Muscle layer of colon (tissue), 2 donors: ENCODE results near the gene COQ10B.

ENCODE experiments used
- H3K27ac ChIP-seq: one replicate; pipeline ENCODE4 v1.7.0; 2013; ENCODE audit warnings: low read depth, mild to moderate bottlenecking, low read length, moderate library complexity
- H3K27me3 ChIP-seq, 2 donors: one replicate each; pipeline ENCODE4 v1.7.0; 2013; ENCODE audit warnings: low read length in 2 of 2, mild to moderate bottlenecking in 2 of 2; ENCODE audit not compliant: insufficient read depth in 2 of 2, control insufficient read depth in 1 of 2
- H3K36me3 ChIP-seq: one replicate; pipeline ENCODE4 v1.7.0; 2013; ENCODE audit warnings: mild to moderate bottlenecking, low read length; ENCODE audit not compliant: insufficient read depth
- H3K4me1 ChIP-seq: one replicate; pipeline ENCODE4 v1.7.0; 2013; ENCODE audit warnings: mild to moderate bottlenecking, low read length; ENCODE audit not compliant: insufficient read depth
- H3K4me3 ChIP-seq, 2 donors: one replicate each; pipeline ENCODE4 v1.7.0; 2013; ENCODE audit warnings: low read length in 2 of 2, low read depth in 1 of 2, mild to moderate bottlenecking in 1 of 2, moderate library complexity in 1 of 2
- H3K9ac ChIP-seq: one replicate; pipeline ENCODE4 v1.7.0; 2013; ENCODE audit warnings: low read length
- H3K9me3 ChIP-seq: one replicate; pipeline ENCODE4 v1.7.0; 2013; ENCODE audit warnings: mild to moderate bottlenecking, low read length
- donor health status: abdominal sarcoma.
- donor health status: Adenocarcinoma of cecum.

Gene COQ10B

GRCh38 chr2:197453123-197453913 lies at the start of gene COQ10B:
COQ10B (plus strand) TSS chr2:197453552; CDS start chr2:197453561, 9 bp downstream.
- Histone ChIP-seq H3K36me3 (no peaks in the 10 kb centered on the region), H3K9me3 (no peaks in the 10 kb centered on the region), H3K27ac (peak within 1 kb of the TSS; percentile 89), H3K4me3 (peak within 1 kb of the TSS; percentile 52 to 70), H3K27me3 (no peaks in the 10 kb centered on the region), H3K9ac (peak within 1 kb of the TSS; percentile 97), H3K4me1 (peaks cover 12% of the 10 kb centered on the region)

GRCh38 chr2:197405582-197405981 lies 47.8 kb upstream of the COQ10B start:
- Histone ChIP-seq H3K27me3 (no peaks in the 10 kb centered on the region), H3K36me3 (peaks cover 80% of the 10 kb centered on the region), H3K9me3 (no peaks in the 10 kb centered on the region)

GRCh38 chr2:197414039-197414438 lies 39.3 kb upstream of the COQ10B start:
- Histone ChIP-seq H3K4me1 (no peaks in the 10 kb centered on the region), H3K36me3 (peaks cover 73% of the 10 kb centered on the region), H3K4me3 (no peak overlapping the region), H3K9ac (no peak overlapping the region), H3K27me3 (no peaks in the 10 kb centered on the region), H3K9me3 (no peaks in the 10 kb centered on the region), H3K27ac (no peak overlapping the region)

More at GRCh38 chr2:197405582-197405981, 47.8 kb upstream of the COQ10B start:
- Histone ChIP-seq H3K27ac (no peak overlapping the region), H3K9ac (no peak overlapping the region), H3K4me1 (no peaks in the 10 kb centered on the region), H3K4me3 (no peak overlapping the region)

- no peaks in the 10 kb centered on the region for H3K9me3 ChIP-seq
- H3K27ac ChIP-seq = no peak overlapping the region
- no peaks in the 10 kb centered on the region for H3K27me3 ChIP-seq
- no peak overlapping the region for H3K4me3 ChIP-seq
- H3K36me3 ChIP-seq = peaks cover 68% of the 10 kb centered on the region
- no peak overlapping the region for H3K9ac ChIP-seq
- no peaks in the 10 kb centered on the region for H3K4me1 ChIP-seq
These were observed 38.8 kb upstream of the COQ10B start for GRCh38 chr2:197414515-197414914.

GRCh38 chr2:197416268-197416667 lies 37.1 kb upstream of the COQ10B start:
- peaks cover 62% of the 10 kb centered on the region for H3K36me3 ChIP-seq
- no peak overlapping the region for H3K27ac ChIP-seq
- no peak overlapping the region for H3K4me3 ChIP-seq
- no peaks in the 10 kb centered on the region for H3K4me1 ChIP-seq
- no peak overlapping the region for H3K9ac ChIP-seq
- H3K27me3 ChIP-seq = no peaks in the 10 kb centered on the region
- no peaks in the 10 kb centered on the region for H3K9me3 ChIP-seq

GRCh38 chr2:197419438-197419837 lies 33.9 kb upstream of the COQ10B start:
- H3K4me1 ChIP-seq = no peaks in the 10 kb centered on the region
- no peaks in the 10 kb centered on the region for H3K9me3 ChIP-seq
- H3K27me3 ChIP-seq = no peaks in the 10 kb centered on the region
- H3K9ac ChIP-seq = no peak overlapping the region
- no peak overlapping the region for H3K27ac ChIP-seq
- no peak overlapping the region for H3K4me3 ChIP-seq
- H3K36me3 ChIP-seq = peaks cover 41% of the 10 kb centered on the region

GRCh38 chr2:197423307-197423706 lies 30.0 kb upstream of the COQ10B start:
- Histone ChIP-seq H3K9me3 (no peaks in the 10 kb centered on the region), H3K4me3 (no peak overlapping the region), H3K36me3 (peaks cover 13% of the 10 kb centered on the region), H3K4me1 (peaks cover 19% of the 10 kb centered on the region), H3K9ac (no peak overlapping the region), H3K27me3 (no peaks in the 10 kb centered on the region), H3K27ac (no peak overlapping the region)

GRCh38 chr2:197425550-197425949 lies 27.8 kb upstream of the COQ10B start:
- Histone ChIP-seq H3K9ac (no peak overlapping the region), H3K9me3 (no peaks in the 10 kb centered on the region), H3K4me1 (peaks cover 24% of the 10 kb centered on the region)

GRCh38 chr2:197426723-197427603 lies 26.4 kb upstream of the COQ10B start:
- Histone ChIP-seq H3K4me1 (peaks cover 38% of the 10 kb centered on the region), H3K36me3 (no peaks in the 10 kb centered on the region), H3K9me3 (no peaks in the 10 kb centered on the region), H3K9ac (no peak overlapping the region), H3K27ac (no peak overlapping the region), H3K4me3 (no peak overlapping the region), H3K27me3 (no peaks in the 10 kb centered on the region)

More at GRCh38 chr2:197425550-197425949, 27.8 kb upstream of the COQ10B start:
- Histone ChIP-seq H3K27me3 (no peaks in the 10 kb centered on the region), H3K4me3 (no peak overlapping the region), H3K36me3 (peaks cover under 1% of the 10 kb centered on the region), H3K27ac (no peak overlapping the region)

- Histone ChIP-seq H3K4me1 (peaks cover 48% of the 10 kb centered on the region), H3K4me3 (no peak overlapping the region), H3K36me3 (no peaks in the 10 kb centered on the region), H3K27me3 (no peaks in the 10 kb centered on the region), H3K27ac (no peak overlapping the region), H3K9ac (no peak overlapping the region), H3K9me3 (no peaks in the 10 kb centered on the region)
These were observed 25.4 kb upstream of the COQ10B start for GRCh38 chr2:197427986-197428385.

- no peak overlapping the region for H3K9ac ChIP-seq
- H3K27ac ChIP-seq = no peak overlapping the region
These were observed 21.5 kb upstream of the COQ10B start for GRCh38 chr2:197431858-197432257.

More at GRCh38 chr2:197431858-197432257, 21.5 kb upstream of the COQ10B start:
- no peaks in the 10 kb centered on the region for H3K27me3 ChIP-seq
- no peaks in the 10 kb centered on the region for H3K36me3 ChIP-seq
- H3K4me3 ChIP-seq = no peak overlapping the region
- H3K9me3 ChIP-seq = no peaks in the 10 kb centered on the region
- peaks cover 51% of the 10 kb centered on the region for H3K4me1 ChIP-seq
